ENCODE results near the gene SPATC1L.

SPATC1L gene

DNA sequence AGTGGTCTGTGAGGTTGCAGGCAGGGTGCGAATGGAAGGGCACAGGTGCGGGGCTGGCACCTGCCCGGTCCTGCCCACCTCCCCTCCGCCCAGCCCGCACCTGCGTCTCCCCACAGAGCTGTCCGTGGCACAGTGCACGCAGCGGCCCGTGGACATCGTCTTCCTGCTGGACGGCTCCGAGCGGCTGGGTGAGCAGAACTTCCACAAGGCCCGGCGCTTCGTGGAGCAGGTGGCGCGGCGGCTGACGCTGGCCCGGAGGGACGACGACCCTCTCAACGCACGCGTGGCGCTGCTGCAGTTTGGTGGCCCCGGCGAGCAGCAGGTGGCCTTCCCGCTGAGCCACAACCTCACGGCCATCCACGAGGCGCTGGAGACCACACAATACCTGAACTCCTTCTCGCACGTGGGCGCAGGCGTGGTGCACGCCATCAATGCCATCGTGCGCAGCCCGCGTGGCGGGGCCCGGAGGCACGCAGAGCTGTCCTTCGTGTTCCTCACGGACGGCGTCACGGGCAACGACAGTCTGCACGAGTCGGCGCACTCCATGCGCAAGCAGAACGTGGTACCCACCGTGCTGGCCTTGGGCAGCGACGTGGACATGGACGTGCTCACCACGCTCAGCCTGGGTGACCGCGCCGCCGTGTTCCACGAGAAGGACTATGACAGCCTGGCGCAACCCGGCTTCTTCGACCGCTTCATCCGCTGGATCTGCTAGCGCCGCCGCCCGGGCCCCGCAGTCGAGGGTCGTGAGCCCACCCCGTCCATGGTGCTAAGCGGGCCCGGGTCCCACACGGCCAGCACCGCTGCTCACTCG lies 52.2 kb downstream of the SPATC1L start:
- FAIRE-seq (no peak), DNase-seq (ENCODE audit: insufficient read length, low spot score) (no peak)
- TF ChIP-seq, protein P1, sequence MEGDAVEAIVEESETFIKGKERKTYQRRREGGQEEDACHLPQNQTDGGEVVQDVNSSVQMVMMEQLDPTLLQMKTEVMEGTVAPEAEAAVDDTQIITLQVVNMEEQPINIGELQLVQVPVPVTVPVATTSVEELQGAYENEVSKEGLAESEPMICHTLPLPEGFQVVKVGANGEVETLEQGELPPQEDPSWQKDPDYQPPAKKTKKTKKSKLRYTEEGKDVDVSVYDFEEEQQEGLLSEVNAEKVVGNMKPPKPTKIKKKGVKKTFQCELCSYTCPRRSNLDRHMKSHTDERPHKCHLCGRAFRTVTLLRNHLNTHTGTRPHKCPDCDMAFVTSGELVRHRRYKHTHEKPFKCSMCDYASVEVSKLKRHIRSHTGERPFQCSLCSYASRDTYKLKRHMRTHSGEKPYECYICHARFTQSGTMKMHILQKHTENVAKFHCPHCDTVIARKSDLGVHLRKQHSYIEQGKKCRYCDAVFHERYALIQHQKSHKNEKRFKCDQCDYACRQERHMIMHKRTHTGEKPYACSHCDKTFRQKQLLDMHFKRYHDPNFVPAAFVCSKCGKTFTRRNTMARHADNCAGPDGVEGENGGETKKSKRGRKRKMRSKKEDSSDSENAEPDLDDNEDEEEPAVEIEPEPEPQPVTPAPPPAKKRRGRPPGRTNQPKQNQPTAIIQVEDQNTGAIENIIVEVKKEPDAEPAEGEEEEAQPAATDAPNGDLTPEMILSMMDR (IDR thresholded peaks at IDR 0.05; ENCODE audit: insufficient read depth, missing control alignments) = no peak

DNA sequence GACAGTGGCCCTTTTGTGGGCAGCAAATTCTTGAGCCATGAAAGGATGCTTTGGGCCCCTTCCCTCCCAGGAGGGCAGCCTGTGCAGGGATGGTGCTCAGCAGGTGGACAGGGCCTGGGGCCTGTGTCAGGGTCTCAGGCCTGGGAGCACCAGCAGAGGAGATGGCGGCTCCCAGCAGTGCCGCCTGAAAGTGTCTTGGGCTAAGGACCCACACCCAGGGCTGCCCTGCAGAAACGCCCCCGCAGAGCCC lies 52.7 kb downstream of the SPATC1L start:
- TF ChIP-seq, protein P1 (IDR thresholded peaks at IDR 0.05; ENCODE audit: insufficient read depth, missing control alignments) = no peak
- no peak for DNase-seq (ENCODE audit: insufficient read length, low spot score)
- no peak for FAIRE-seq

DNA sequence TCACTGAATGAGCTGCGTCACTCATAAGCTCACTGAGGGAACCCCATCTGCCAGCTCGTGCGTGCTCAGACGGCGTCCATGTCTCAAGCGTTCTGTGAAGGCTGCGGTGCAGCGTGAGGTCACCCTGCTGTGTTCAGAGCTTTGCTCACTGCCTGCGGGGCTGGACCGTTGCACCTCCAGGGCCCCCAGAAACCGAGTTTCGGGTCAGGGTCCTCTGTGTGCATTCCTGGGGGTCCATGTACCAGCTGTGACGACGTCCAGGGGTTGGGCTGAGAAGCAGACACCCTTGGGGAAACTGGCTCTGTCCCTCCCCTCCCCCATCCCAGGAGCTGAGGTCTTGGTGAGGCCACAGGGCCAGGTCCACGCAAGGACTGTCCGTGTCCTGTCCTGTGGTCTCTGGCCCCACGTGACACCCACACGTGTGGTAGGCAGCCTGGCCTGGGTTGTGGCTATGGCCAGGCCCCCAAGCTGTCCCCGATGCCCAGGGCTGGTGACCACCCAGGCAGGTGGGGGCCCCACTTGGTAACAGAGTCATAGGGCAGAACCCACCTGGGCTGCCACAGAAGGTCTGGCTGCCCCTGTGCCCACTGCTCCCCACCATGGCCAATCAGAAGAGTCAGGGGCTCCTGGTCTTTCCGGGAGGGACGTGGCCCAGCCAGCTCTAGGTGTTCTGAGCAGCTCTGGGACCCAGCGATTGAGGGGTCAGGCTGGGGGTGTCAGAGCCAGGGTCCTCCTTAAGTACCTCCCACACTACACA lies 53.2 kb downstream of the SPATC1L start:
- TF ChIP-seq, protein P1 (IDR thresholded peaks at IDR 0.05; ENCODE audit: insufficient read depth, missing control alignments) = no peak
- FAIRE-seq = no peak
- DNase-seq (ENCODE audit: insufficient read length, low spot score) = no peak

DNA sequence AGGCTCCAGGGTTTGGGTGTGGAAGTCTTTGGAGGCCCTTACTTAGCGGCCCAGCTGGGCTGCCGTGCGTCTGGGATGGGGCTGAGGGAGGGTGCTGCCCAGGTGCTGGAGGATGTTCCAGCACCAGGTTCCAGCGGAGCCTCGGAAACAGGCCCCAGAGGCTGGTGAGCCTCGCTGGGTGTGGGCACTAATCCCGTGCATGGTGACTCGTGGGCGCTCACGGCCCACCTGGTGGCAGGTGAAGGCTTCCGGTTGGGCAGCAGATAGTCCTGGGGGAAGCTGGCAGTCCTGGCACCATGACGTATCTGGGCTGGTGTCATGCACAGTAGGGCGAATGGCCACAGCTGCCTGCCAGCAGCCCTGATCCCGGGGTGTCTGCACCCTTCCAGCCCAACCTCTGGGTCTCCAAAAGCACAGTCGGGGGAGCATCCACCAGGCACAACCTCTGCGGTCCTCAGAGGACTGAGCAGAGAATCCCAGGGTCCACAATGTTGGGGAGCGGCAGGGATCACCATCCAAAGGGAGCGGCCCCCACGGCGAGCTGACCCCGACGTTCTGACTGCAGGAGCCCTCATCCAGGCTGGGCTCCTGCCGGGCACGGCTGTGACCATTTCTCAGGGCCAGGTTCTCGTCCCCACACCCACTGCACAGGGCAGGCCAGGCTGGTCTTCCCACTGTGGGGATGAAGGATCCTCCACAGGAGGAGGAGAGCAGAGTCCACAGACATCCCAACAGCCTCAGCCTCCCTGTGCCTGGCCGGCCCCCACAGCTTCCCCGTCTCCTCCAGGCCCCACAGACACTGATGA lies 54.2 kb downstream of the SPATC1L start:
- TF ChIP-seq, protein P1 (IDR thresholded peaks at IDR 0.05; ENCODE audit: insufficient read depth, missing control alignments) = no peak
- no peak for DNase-seq (ENCODE audit: insufficient read length, low spot score)
- FAIRE-seq = no peak

DNA sequence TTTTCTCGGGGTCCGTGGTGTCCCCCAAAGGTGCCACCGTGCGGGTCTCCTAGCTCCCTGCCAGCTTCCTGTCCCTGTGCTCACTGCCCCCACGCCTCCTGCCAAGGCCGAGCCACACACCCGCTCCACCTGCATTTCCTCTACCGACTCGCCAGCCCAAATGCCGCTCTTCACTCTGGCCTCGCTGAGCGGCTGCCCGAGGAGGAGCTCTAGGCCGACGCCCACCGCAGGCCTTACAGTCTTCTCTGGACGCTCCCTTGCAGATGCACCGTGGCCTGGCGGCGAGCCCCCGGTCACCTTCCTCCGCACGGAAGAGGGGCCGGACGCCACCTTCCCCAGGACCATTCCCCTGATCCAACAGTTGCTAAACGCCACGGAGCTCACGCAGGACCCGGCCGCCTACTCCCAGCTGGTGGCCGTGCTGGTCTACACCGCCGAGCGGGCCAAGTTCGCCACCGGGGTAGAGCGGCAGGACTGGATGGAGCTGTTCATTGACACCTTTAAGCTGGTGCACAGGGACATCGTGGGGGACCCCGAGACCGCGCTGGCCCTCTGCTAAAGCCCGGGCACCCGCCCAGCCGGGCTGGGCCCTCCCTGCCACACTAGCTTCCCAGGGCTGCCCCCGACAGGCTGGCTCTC lies 55.2 kb downstream of the SPATC1L start:
- TF ChIP-seq, protein P1 (IDR thresholded peaks at IDR 0.05; ENCODE audit: insufficient read depth, missing control alignments) = no peak
- FAIRE-seq = no peak
- no peak for DNase-seq (ENCODE audit: insufficient read length, low spot score)

DNA sequence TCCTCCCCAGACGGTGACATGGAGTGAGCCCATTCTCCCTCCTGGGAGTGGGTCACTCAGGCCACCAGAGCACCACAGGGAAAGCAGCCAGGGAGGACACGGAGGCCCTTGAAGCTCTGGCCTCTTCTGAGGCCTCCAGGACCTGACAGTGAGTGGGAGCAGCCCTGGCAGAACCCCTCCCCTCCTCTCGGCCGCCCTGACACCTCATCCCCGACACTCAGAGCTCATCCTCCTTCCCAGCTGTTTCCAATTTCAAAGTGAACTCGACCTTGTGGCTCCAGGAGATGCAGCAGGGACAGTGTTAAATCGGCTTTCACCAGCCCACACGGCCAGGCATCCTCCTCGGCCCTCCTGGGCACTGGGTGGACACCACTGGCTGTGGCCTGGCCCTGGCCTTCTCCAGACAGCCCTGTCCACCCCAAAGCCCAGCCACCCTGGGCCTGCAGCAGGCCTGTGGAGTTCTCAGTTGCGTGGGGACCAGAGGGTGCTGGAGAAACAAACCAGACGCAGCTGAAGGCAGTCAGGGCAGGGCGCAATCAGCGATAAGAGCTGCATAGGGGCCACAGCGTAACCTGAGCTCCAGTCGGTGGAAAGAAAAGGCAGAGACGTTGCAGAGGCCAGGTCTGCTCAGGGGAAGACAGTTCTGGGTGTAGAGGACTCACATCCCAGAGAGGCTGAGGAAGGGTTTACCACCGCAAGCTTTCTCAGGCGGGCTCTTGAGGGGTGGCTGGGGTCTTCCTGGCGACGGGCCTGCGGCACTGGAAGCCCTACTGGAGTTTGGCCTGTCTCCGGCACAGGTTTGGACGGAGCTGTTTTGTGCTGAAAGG lies 55.9 kb downstream of the SPATC1L start:
- TF ChIP-seq, protein P1 (IDR thresholded peaks at IDR 0.05; ENCODE audit: insufficient read depth, missing control alignments) = no peak
- DNase-seq (ENCODE audit: insufficient read length, low spot score) = no peak
- no peak for FAIRE-seq

All from D721Med (cell line).